ENCODE measurements around the gene SLIT3.

GRCh38 chr5:168668078-168668477 is 632.9 kb downstream of the SLIT3 start:
- TF ChIP-seq CTCF (conservative IDR thresholded peaks at IDR 0.05; ENCODE audit: low read depth, low read length): no peak
- no peak for TF ChIP-seq EZH2phosphoT487 (IDR thresholded peaks at IDR 0.05; ENCODE audit: borderline replicate concordance, low read length)

Measured in PC-3 (cell line).